Astrocyte (in vitro differentiated cells and primary cell): Measurements from ENCODE around the gene SNX30. TPM values are rescaled to one million over a fixed set of nuclear protein-coding genes. Genes with fewer than 3 reads are reported as not detected.

ENCODE experiments used
- DNase-seq: peaks from one replicate; pipeline ENCODE4 v3.0.0-alpha.2; 2010; ENCODE audit warnings: low read depth
- FAIRE-seq: peaks from 2 replicates; lab custom pipeline; 2011; peaks lifted over from hg19 to GRCh38; lab: Jason Lieb, UNC
- H2AFZ ChIP-seq: 2 replicates; pipeline ENCODE4 v1.6.0; 2012; ENCODE audit warnings: low read depth, low read length, inconsistent platforms
- H3K27ac ChIP-seq: 2 replicates; pipeline ENCODE4 v1.5.1; 2011; ENCODE audit warnings: low read depth, low read length, inconsistent platforms
- H3K27me3 ChIP-seq: 2 replicates; pipeline ENCODE4 v1.6.0; 2011; ENCODE audit warnings: low read length, inconsistent platforms; ENCODE audit not compliant: insufficient read depth
- H3K36me3 ChIP-seq: 2 replicates; pipeline ENCODE4 v1.5.1; 2011; ENCODE audit warnings: low read length, inconsistent platforms; ENCODE audit not compliant: insufficient read depth
- H3K4me1 ChIP-seq: 2 replicates; pipeline ENCODE4 v1.5.1; 2011; ENCODE audit warnings: low read length, inconsistent platforms; ENCODE audit not compliant: insufficient read depth
- H3K4me2 ChIP-seq: 2 replicates; pipeline ENCODE4 v1.6.0; 2012; ENCODE audit warnings: low read length, inconsistent platforms
- H3K4me3 ChIP-seq: 2 replicates; pipeline ENCODE4 v1.5.1; 2011; ENCODE audit warnings: low read depth, mild to moderate bottlenecking, low read length, inconsistent platforms; ENCODE audit not compliant: insufficient read depth
- H3K79me2 ChIP-seq: 2 replicates; pipeline ENCODE4 v1.6.0; 2012; ENCODE audit warnings: mild to moderate bottlenecking, low read length, inconsistent platforms; ENCODE audit not compliant: insufficient read depth
- H3K9ac ChIP-seq: 2 replicates; pipeline ENCODE4 v1.6.0; 2012; ENCODE audit warnings: mild to moderate bottlenecking, low read length, inconsistent platforms
- H3K9me3 ChIP-seq: 2 replicates; pipeline ENCODE4 v1.5.1; 2012; ENCODE audit warnings: low read depth, mild to moderate bottlenecking, low read length, inconsistent platforms; ENCODE audit not compliant: insufficient read depth
- H4K20me1 ChIP-seq: 2 replicates; pipeline ENCODE4 v1.6.0; 2012; ENCODE audit warnings: low read length, inconsistent platforms; ENCODE audit not compliant: insufficient read depth
- H3K27ac Mint-ChIP-seq: one replicate; pipeline ENCODE4 v1.8.0; 2021; ENCODE audit warnings: mild to moderate bottlenecking, mixed read lengths; ENCODE audit not compliant: unreplicated experiment
- H3K27me3 Mint-ChIP-seq: one replicate; pipeline ENCODE4 v1.8.0; 2021; ENCODE audit warnings: low read depth, mixed read lengths; ENCODE audit not compliant: unreplicated experiment
- H3K36me3 Mint-ChIP-seq: one replicate; pipeline ENCODE4 v1.8.0; 2021; ENCODE audit warnings: low read depth, mixed read lengths; ENCODE audit not compliant: unreplicated experiment
- H3K4me1 Mint-ChIP-seq: one replicate; pipeline ENCODE4 v1.8.0; 2021; ENCODE audit warnings: low read depth, mixed read lengths; ENCODE audit not compliant: unreplicated experiment
- H3K4me3 Mint-ChIP-seq: one replicate; pipeline ENCODE4 v1.8.0; 2021; ENCODE audit warnings: mild to moderate bottlenecking, moderate library complexity, mixed read lengths; ENCODE audit not compliant: unreplicated experiment
- H3K9me3 Mint-ChIP-seq: one replicate; pipeline ENCODE4 v1.8.0; 2021; ENCODE audit warnings: mild to moderate bottlenecking, mixed read lengths; ENCODE audit not compliant: unreplicated experiment
- EZH2 ChIP-seq: IDR thresholded peaks from 2 replicates; pipeline ENCODE4 v1.6.1; 2012; ENCODE audit warnings: mild to moderate bottlenecking, low read length, inconsistent platforms; ENCODE audit not compliant: insufficient read depth
- total RNA-seq: library from RNA; stranded (reverse); gene quantifications from 2 replicates; pipeline ENCODE4 v1.2.1, GENCODE V29; 2021
- TF ChIP-seq, protein P1 (sequence below): IDR thresholded peaks from 2 replicates; pipeline ENCODE4 v1.5.1; 2011; ENCODE audit warnings: low read depth, mild to moderate bottlenecking, inconsistent platforms, low read length, moderate library complexity; ENCODE audit not compliant: insufficient read depth

Gene SNX30
- total RNA-seq, 1 donor from 2014 or later = 12.8 TPM

DNA sequence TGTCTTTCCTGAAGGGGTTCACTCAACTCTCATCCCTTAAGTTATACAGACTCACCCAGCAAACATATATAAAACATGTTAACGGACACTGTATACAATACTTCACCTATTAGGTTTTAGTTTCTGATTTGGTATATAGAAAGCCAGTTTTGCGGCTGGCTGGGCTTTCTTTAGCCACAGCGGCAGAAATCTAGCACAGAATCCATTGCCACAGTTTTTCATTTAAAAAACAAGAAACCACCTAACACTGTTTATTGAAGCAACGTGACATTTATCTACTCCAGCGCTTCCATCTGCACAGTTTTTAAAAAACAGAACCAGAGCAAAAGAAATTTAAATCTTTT is 67.3 kb downstream of the SNX30 start:
- Histone ChIP-seq H4K20me1 (peaks cover 10% of the 10 kb centered on the region), H3K4me1 (no peaks in the 10 kb centered on the region), H3K4me3 (no peak overlapping the region), H3K9me3 (no peaks in the 10 kb centered on the region), H3K27ac (no peak overlapping the region), H3K4me2 (no peak overlapping the region), H3K9ac (no peak overlapping the region), H3K79me2 (no peaks in the 10 kb centered on the region), H3K36me3 (no peaks in the 10 kb centered on the region), H3K27me3 (no peaks in the 10 kb centered on the region), H2AFZ (no peak overlapping the region)
- TF ChIP-seq, protein P1, sequence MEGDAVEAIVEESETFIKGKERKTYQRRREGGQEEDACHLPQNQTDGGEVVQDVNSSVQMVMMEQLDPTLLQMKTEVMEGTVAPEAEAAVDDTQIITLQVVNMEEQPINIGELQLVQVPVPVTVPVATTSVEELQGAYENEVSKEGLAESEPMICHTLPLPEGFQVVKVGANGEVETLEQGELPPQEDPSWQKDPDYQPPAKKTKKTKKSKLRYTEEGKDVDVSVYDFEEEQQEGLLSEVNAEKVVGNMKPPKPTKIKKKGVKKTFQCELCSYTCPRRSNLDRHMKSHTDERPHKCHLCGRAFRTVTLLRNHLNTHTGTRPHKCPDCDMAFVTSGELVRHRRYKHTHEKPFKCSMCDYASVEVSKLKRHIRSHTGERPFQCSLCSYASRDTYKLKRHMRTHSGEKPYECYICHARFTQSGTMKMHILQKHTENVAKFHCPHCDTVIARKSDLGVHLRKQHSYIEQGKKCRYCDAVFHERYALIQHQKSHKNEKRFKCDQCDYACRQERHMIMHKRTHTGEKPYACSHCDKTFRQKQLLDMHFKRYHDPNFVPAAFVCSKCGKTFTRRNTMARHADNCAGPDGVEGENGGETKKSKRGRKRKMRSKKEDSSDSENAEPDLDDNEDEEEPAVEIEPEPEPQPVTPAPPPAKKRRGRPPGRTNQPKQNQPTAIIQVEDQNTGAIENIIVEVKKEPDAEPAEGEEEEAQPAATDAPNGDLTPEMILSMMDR = no peak
- no peak for TF ChIP-seq EZH2
- no peaks in the 10 kb centered on the region for H3K36me3 Mint-ChIP-seq
- H3K27ac Mint-ChIP-seq = no peak overlapping the region
- DNase-seq (no peak), FAIRE-seq (no peak)
- H3K27me3 Mint-ChIP-seq = no peaks in the 10 kb centered on the region
- H3K4me1 Mint-ChIP-seq = peaks cover 8% of the 10 kb centered on the region
- no peak overlapping the region for H3K4me3 Mint-ChIP-seq
- H3K9me3 Mint-ChIP-seq = no peaks in the 10 kb centered on the region

DNA sequence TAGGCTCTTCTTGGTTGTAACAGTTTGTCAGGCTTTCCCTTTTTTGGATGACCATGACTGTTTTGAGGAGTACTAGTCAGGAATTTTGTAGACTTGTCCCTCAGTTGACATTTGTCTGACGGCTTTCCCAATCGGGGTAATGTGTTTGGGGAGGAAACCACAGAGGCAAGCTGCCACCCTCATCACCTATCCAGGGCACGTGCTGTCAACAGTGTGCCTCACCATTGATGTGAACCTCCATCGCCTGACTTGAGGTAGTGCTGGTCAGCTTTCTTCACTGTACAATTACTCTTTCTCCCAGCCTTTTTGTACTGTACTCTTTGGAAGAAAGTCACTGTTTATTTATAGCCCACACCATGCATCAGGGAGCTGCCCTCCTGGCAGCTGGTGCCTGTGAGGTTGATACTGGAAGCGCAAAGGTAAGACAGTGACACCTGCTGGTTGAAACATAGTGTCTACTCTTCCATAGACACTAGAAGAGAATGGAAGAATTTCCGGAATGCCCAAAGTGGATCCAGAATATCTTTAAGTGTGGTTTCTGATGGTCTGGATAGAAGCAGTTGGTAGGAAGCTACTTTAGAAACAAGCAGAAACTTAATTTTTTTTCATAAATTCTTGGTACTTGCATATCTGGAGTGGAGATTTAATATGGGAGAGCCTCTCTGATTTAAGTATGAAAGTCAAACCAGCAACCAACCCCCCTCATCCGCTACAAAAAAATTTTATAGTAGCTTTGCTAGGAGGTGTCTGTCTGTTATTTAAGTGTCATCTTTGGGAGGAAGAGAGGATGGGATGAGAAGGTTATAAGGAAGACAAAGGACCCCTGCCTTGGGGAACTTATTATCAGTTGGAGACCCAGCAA is 69.3 kb downstream of the SNX30 start:
- Mint-ChIP-seq H3K9me3 (peaks cover 3% of the 10 kb centered on the region), H3K4me3 (no peak overlapping the region), H3K27ac (no peak overlapping the region), H3K27me3 (no peaks in the 10 kb centered on the region), H3K4me1 (peaks cover 8% of the 10 kb centered on the region), H3K36me3 (peaks cover 3% of the 10 kb centered on the region)
- Histone ChIP-seq H3K36me3 (no peaks in the 10 kb centered on the region), H4K20me1 (peaks cover 10% of the 10 kb centered on the region), H3K4me2 (no peak overlapping the region), H3K79me2 (no peaks in the 10 kb centered on the region), H3K4me3 (no peak overlapping the region), H2AFZ (no peak overlapping the region), H3K4me1 (no peaks in the 10 kb centered on the region), H3K9ac (no peak overlapping the region), H3K27me3 (no peaks in the 10 kb centered on the region), H3K9me3 (no peaks in the 10 kb centered on the region), H3K27ac (no peak overlapping the region)
- TF ChIP-seq, protein P1 = peak; percentile 68
- TF ChIP-seq EZH2 = no peak
- FAIRE-seq (peak; percentile 13), DNase-seq (peak; percentile 74)

DNA sequence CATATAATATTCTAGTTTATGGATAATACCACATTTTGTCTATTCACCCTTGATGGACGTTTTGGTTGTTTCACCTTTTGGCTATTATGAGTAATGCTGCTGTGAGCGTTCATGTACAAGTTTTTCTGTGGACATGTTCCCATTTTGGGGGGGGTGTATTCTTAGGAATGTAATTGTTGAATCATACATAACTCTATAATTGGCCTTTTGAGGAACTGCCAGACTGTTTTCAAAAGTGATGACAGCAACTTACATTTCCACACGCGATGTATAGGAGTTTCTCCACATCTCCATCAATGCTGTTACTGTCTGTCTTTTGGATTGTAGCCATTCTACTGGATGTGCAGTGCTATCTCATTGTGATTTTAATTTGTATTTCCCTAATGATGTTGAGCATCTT is 70.3 kb downstream of the SNX30 start:
- Mint-ChIP-seq H3K36me3 (peaks cover 4% of the 10 kb centered on the region), H3K27ac (no peak overlapping the region), H3K27me3 (no peaks in the 10 kb centered on the region), H3K4me3 (no peak overlapping the region), H3K4me1 (peaks cover 8% of the 10 kb centered on the region), H3K9me3 (peaks cover 3% of the 10 kb centered on the region)
- peak; percentile 51 for DNase-seq
- no peaks in the 10 kb centered on the region for H3K79me2 ChIP-seq
- no peak overlapping the region for H3K4me3 ChIP-seq
- H3K9me3 ChIP-seq = no peaks in the 10 kb centered on the region
- no peak overlapping the region for H3K4me2 ChIP-seq
- H4K20me1 ChIP-seq = peaks cover 8% of the 10 kb centered on the region
- H2AFZ ChIP-seq = no peak overlapping the region
- no peaks in the 10 kb centered on the region for H3K4me1 ChIP-seq
- FAIRE-seq = peak; percentile 78
- no peaks in the 10 kb centered on the region for H3K36me3 ChIP-seq
- no peaks in the 10 kb centered on the region for H3K27me3 ChIP-seq
- TF ChIP-seq EZH2 = no peak
- TF ChIP-seq, protein P1 = no peak
- no peak overlapping the region for H3K9ac ChIP-seq
- H3K27ac ChIP-seq = no peak overlapping the region
